ENCODE data around the gene KCTD2.

Gene KCTD2

DNA sequence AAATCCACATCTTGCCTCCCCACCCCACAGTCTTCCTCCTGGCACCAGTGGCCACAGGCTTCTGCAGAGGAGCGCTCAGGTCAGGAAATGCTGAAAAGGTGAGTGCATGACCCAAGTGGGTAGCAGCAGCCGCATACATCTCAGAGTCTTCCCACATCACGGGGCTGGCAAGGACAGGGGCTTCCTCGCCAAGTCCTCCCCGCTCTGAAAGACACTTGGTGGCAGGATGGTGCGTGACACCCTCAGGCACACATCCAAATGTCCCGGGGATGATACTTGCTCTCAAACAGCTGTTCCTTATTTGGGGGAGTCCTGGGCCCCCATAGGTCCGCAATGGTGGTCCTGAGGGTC, 32.0 kb downstream of the KCTD2 start:
- no peak overlapping the region for H3K4me3 ChIP-seq (ENCODE audit: low read length)
- H3K79me2 ChIP-seq (ENCODE audit: control insufficient read depth, low read length): no peaks in the 10 kb centered on the region
- H3K27ac ChIP-seq (ENCODE audit: low read depth, low read length): no peak overlapping the region
- no peaks in the 10 kb centered on the region for H3K9me3 ChIP-seq (ENCODE audit: control insufficient read depth, insufficient read depth, low read length)
- H3K27me3 ChIP-seq (ENCODE audit: control insufficient read depth, low read length): peaks cover 43% of the 10 kb centered on the region
- no peaks in the 10 kb centered on the region for H3K36me3 ChIP-seq (ENCODE audit: control insufficient read depth, low read length)
- peaks cover 10% of the 10 kb centered on the region for H3K4me1 ChIP-seq (ENCODE audit: control insufficient read depth, low read length)
- H3F3A ChIP-seq (ENCODE audit: control insufficient read depth, insufficient read depth): no peaks in the 10 kb centered on the region
- no peak overlapping the region for H3K4me2 ChIP-seq (ENCODE audit: low read length)
- TF ChIP-seq, protein P1, sequence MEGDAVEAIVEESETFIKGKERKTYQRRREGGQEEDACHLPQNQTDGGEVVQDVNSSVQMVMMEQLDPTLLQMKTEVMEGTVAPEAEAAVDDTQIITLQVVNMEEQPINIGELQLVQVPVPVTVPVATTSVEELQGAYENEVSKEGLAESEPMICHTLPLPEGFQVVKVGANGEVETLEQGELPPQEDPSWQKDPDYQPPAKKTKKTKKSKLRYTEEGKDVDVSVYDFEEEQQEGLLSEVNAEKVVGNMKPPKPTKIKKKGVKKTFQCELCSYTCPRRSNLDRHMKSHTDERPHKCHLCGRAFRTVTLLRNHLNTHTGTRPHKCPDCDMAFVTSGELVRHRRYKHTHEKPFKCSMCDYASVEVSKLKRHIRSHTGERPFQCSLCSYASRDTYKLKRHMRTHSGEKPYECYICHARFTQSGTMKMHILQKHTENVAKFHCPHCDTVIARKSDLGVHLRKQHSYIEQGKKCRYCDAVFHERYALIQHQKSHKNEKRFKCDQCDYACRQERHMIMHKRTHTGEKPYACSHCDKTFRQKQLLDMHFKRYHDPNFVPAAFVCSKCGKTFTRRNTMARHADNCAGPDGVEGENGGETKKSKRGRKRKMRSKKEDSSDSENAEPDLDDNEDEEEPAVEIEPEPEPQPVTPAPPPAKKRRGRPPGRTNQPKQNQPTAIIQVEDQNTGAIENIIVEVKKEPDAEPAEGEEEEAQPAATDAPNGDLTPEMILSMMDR (IDR thresholded peaks at IDR 0.05; ENCODE audit: low read depth, low read length, poor library complexity, severe bottlenecking): no peak
- TF ChIP-seq EZH2phosphoT487 (IDR thresholded peaks at IDR 0.05; ENCODE audit: borderline replicate concordance, low read length): no peak
- no peaks in the 10 kb centered on the region for H3K9me2 ChIP-seq (replicated peaks; ENCODE audit: control insufficient read depth, low read length)
- H4K20me1 ChIP-seq (ENCODE audit: control insufficient read depth, insufficient read depth, low read depth, low read length): no peaks in the 10 kb centered on the region

DNA sequence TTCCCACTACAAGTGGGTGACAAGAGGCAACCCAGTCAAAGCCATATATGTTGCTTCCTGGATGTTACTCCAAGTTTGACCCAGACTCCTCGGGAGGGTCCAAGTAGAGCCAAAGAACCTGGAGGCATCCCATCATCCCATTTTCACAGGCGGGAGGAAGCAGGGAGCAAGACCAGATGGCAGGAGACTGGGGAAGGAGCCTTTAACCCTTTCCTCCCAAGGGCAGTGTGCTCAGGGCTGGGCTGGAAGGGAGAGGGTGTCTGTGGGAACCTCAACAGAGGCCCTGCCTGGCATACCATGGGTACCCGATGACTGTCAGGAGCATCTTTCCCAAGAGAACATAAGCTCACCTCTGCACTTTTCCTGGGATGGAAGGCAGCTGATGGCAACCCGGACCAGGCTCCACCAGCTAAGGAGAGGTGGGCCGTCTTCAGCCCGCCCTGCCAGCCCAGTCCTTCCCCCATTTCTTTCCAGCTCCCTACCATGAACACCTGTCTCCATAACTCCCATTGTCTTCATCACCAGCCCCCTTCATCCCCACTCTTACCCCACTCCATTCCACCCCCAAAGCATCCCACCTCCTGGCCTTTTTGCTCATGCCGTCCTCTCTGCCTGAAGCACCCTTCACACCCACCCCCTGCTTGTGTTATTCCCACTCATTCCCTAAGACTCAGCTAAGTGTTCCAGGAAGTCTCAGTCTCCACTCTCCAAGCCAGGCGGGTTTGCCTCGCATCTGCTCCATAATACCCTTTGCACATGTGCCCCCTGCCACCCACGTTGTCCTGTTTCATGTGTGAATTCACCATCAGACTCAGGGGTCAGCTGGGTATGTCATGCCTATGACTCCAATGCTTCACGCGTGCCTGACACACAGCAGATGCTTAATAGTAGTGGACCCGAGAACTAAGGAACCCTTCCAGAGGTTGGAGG, 34.9 kb downstream of the KCTD2 start:
- Histone ChIP-seq H3K4me3 (ENCODE audit: low read length) (no peak overlapping the region), H3K9me2 (replicated peaks; ENCODE audit: control insufficient read depth, low read length) (no peaks in the 10 kb centered on the region), H4K20me1 (ENCODE audit: control insufficient read depth, insufficient read depth, low read depth, low read length) (no peaks in the 10 kb centered on the region), H3K79me2 (ENCODE audit: control insufficient read depth, low read length) (no peaks in the 10 kb centered on the region), H3K4me1 (ENCODE audit: control insufficient read depth, low read length) (peaks cover 10% of the 10 kb centered on the region), H3K9me3 (ENCODE audit: control insufficient read depth, insufficient read depth, low read length) (no peaks in the 10 kb centered on the region), H3K27ac (ENCODE audit: low read depth, low read length) (no peak overlapping the region), H3K36me3 (ENCODE audit: control insufficient read depth, low read length) (no peaks in the 10 kb centered on the region), H3K4me2 (ENCODE audit: low read length) (no peak overlapping the region), H3F3A (ENCODE audit: control insufficient read depth, insufficient read depth) (no peaks in the 10 kb centered on the region), H3K27me3 (ENCODE audit: control insufficient read depth, low read length) (peaks cover 41% of the 10 kb centered on the region)
- TF ChIP-seq EZH2phosphoT487 (IDR thresholded peaks at IDR 0.05; ENCODE audit: borderline replicate concordance, low read length): no peak
- TF ChIP-seq, protein P1 (IDR thresholded peaks at IDR 0.05; ENCODE audit: low read depth, low read length, poor library complexity, severe bottlenecking): no peak

DNA sequence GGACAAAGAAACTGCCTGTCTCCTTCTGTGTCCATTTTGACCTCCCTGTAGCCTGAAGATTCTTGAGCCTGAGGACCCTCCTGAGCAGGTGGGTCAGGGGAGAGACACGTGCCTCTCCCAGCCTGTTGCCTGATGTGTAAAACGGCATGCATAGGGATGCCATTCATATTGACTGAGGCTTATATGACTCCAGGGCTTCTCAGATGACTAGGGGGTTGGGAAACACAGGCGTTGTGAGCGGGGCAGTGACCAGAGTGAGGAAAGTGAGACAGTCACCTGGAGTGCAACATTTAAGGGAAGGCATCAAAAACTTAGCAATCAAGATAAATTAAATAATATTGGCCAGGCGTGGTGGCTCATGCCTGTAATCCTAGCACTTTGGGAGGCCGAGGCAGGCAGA, 35.7 kb downstream of the KCTD2 start:
- Histone ChIP-seq H3K36me3 (ENCODE audit: control insufficient read depth, low read length) (no peaks in the 10 kb centered on the region), H4K20me1 (ENCODE audit: control insufficient read depth, insufficient read depth, low read depth, low read length) (no peaks in the 10 kb centered on the region), H3K27ac (ENCODE audit: low read depth, low read length) (no peak overlapping the region), H3K79me2 (ENCODE audit: control insufficient read depth, low read length) (no peaks in the 10 kb centered on the region), H3F3A (ENCODE audit: control insufficient read depth, insufficient read depth) (no peaks in the 10 kb centered on the region), H3K4me1 (ENCODE audit: control insufficient read depth, low read length) (peaks cover 7% of the 10 kb centered on the region), H3K9me3 (ENCODE audit: control insufficient read depth, insufficient read depth, low read length) (no peaks in the 10 kb centered on the region), H3K27me3 (ENCODE audit: control insufficient read depth, low read length) (peaks cover 40% of the 10 kb centered on the region), H3K4me3 (ENCODE audit: low read length) (no peak overlapping the region), H3K9me2 (replicated peaks; ENCODE audit: control insufficient read depth, low read length) (no peaks in the 10 kb centered on the region), H3K4me2 (ENCODE audit: low read length) (no peak overlapping the region)
- TF ChIP-seq, protein P1 (IDR thresholded peaks at IDR 0.05; ENCODE audit: low read depth, low read length, poor library complexity, severe bottlenecking): no peak
- TF ChIP-seq EZH2phosphoT487 (IDR thresholded peaks at IDR 0.05; ENCODE audit: borderline replicate concordance, low read length): no peak

All from DOHH2 (cell line).